HCT116 (cell line): ENCODE measurements around the gene TSC22D1. TPM values are rescaled to one million over a fixed set of nuclear protein-coding genes. Genes with fewer than 3 reads are reported as not detected.
"Not testable (repeated sequence)": the region's sequence is repeated elsewhere in the genome, so short reads cannot be mapped to it uniquely, and the experiment has no call there.

Source experiments
- ATAC-seq: fragments of 200-7000 bp; cut with Tn5 transposase; 2 replicates; pipeline ENCODE4 v1.9.1; 2020; ENCODE audit warnings: mild to moderate bottlenecking, moderate library complexity
- BruUV-seq: library from RNA; stranded (reverse); fragments of 400-500 nt; replicated peaks from 2 replicates; lab custom pipeline; 2021; lab: Mats Ljungman, UMichigan
- CTCF ChIA-PET: fragments of 300-600 bp; sonication (Branson Sonifier 250); formaldehyde crosslinking; loops from one replicate; lab custom pipeline; 2021; ENCODE audit warnings: antibody characterized with exemption; lab: Charles Lee
- POLR2A ChIA-PET: fragments of 300-600, 350-600 bp; sonication (Branson Sonifier 250); formaldehyde crosslinking; loops from one replicate; lab custom pipeline; 2021; ENCODE audit warnings: antibody characterized with exemption; lab: Charles Lee
- RAD21 ChIA-PET, 2 experiments: fragments of 300-600 bp; sonication (Branson Sonifier 250); formaldehyde crosslinking; loops; one replicate each; lab custom pipeline; 2023; ENCODE audit warnings: low total read pairs in 2 of 2; ENCODE audit not compliant: uncharacterized antibody in 2 of 2, unreplicated experiment in 2 of 2, low non-redundant PET in 1 of 2; lab: Charles Lee
- DNase-seq: peaks from one replicate; pipeline ENCODE4 v3.0.0-alpha.2; 2010; ENCODE audit warnings: low read depth, low spot score
- H2AFZ ChIP-seq: fragments of 200-600 bp; shearing (Covaris generic), sonication (generic); 2 replicates; pipeline ENCODE4 v1.6.1; 2017; ENCODE audit warnings: low read depth, mixed run types, mixed read lengths, antibody characterized with exemption, low read length; ENCODE audit not compliant: poor library complexity, severe bottlenecking
- H3K27ac ChIP-seq: 2 replicates; pipeline ENCODE4 v1.5.1; 2012; ENCODE audit warnings: low read depth, low read length
- H3K27me3 ChIP-seq: fragments of 200-600 bp; sonication (generic); 2 replicates; pipeline ENCODE4 v1.6.1; 2016; ENCODE audit warnings: mixed run types, low read length, mixed read lengths; ENCODE audit not compliant: insufficient read depth
- H3K36me3 ChIP-seq, 2 experiments: fragments of 200-500 bp in 1 of 2; fragments of 200-600 bp in 1 of 2; sonication (Bioruptor generic) in 1 of 2; sonication (generic) in 1 of 2; 2 replicates each; pipeline versions ENCODE4 v1.5.1 to v1.6.1; 2014 to 2016; ENCODE audit warnings: low read length in 2 of 2, inconsistent platforms in 1 of 2, mixed read lengths in 1 of 2, mixed run types in 1 of 2; ENCODE audit not compliant: insufficient read depth in 2 of 2, control insufficient read depth in 1 of 2
- H3K4me1 ChIP-seq, 2 experiments: fragments of 200-600 bp in 1 of 2; sonication (generic) in 1 of 2; 2 replicates each; pipeline versions ENCODE4 v1.5.1 to v1.6.1; 2012 to 2017; ENCODE audit warnings: low read length in 2 of 2, inconsistent platforms in 1 of 2, mild to moderate bottlenecking in 1 of 2, mixed read lengths in 1 of 2, mixed run types in 1 of 2, moderate library complexity in 1 of 2; ENCODE audit not compliant: insufficient read depth in 2 of 2, control insufficient read depth in 1 of 2
- H3K4me2 ChIP-seq: fragments of 200-600 bp; sonication (generic); 2 replicates; pipeline ENCODE4 v1.6.1; 2017; ENCODE audit warnings: mixed run types, low read length, mixed read lengths
- H3K4me3 ChIP-seq, 2 experiments: fragments of 200-600 bp in 1 of 2; sonication (generic) in 1 of 2; replicated peaks in 1 of 2; 2 replicates each; pipeline ENCODE4 v1.5.1; 2011 to 2016; ENCODE audit warnings: low read length in 2 of 2, control low read depth in 1 of 2, low read depth in 1 of 2, mild to moderate bottlenecking in 1 of 2, mixed read lengths in 1 of 2, mixed run types in 1 of 2
- H3K79me2 ChIP-seq: fragments of 200-600 bp; sonication (generic); 2 replicates; pipeline ENCODE4 v1.6.1; 2017; ENCODE audit warnings: mild to moderate bottlenecking, mixed run types, low read length, moderate library complexity, mixed read lengths; ENCODE audit not compliant: insufficient read depth
- H3K9ac ChIP-seq: fragments of 200-600 bp; sonication (generic); 2 replicates; pipeline ENCODE4 v1.6.1; 2016; ENCODE audit warnings: low read length, mixed read lengths
- H3K9me2 ChIP-seq: fragments of 200-600 bp; sonication (generic), shearing (Covaris generic); 2 replicates; pipeline ENCODE4 v1.6.1; 2017; ENCODE audit warnings: mixed run types, mild to moderate bottlenecking, moderate library complexity; ENCODE audit not compliant: insufficient read depth
- H3K9me3 ChIP-seq, 2 experiments: fragments of 200-500 bp in 1 of 2; fragments of 200-600 bp in 1 of 2; sonication (Bioruptor generic) in 1 of 2; sonication (generic) in 1 of 2; 2 replicates each; pipeline ENCODE4 v1.6.1; 2014 to 2017; ENCODE audit warnings: low read length in 2 of 2, mixed read lengths in 2 of 2, inconsistent platforms in 1 of 2, low read depth in 1 of 2, mild to moderate bottlenecking in 1 of 2, mixed run types in 1 of 2, moderate library complexity in 1 of 2; ENCODE audit not compliant: control insufficient read depth in 1 of 2, insufficient read depth in 1 of 2
- H4K20me1 ChIP-seq: fragments of 200-600 bp; sonication (generic), shearing (Covaris generic); 2 replicates; pipeline ENCODE4 v1.6.1; 2017; ENCODE audit warnings: mixed run types, mild to moderate bottlenecking, moderate library complexity; ENCODE audit not compliant: insufficient read depth
- EGR1 ChIP-seq: IDR thresholded peaks from 2 replicates; pipeline ENCODE4 v1.6.1; 2012; ENCODE audit warnings: low read depth
- ELF1 ChIP-seq: IDR thresholded peaks from 2 replicates; pipeline ENCODE4 v1.6.1; 2012; ENCODE audit warnings: low read depth, borderline replicate concordance
- JUND ChIP-seq: IDR thresholded peaks from 2 replicates; pipeline ENCODE4 v1.6.1; 2012
- POLR2A ChIP-seq: IDR thresholded peaks from 2 replicates; pipeline ENCODE4 v1.7.0; 2011; ENCODE audit warnings: borderline replicate concordance; ENCODE audit not compliant: insufficient read depth, insufficient read length; ENCODE audit errors: extremely low read depth
- POLR2AphosphoS5 ChIP-seq: IDR thresholded peaks from 2 replicates; pipeline ENCODE4 v1.6.1; 2011; ENCODE audit warnings: mild to moderate bottlenecking, low read depth, low read length, moderate library complexity
- SIN3A ChIP-seq: IDR thresholded peaks from 2 replicates; pipeline ENCODE4 v1.6.1; 2012; ENCODE audit warnings: low read depth
- TCF7L2 ChIP-seq: IDR thresholded peaks from 2 replicates; pipeline ENCODE4 v1.7.0; 2011; ENCODE audit warnings: borderline replicate concordance, inconsistent platforms; ENCODE audit not compliant: insufficient read depth, insufficient read length; ENCODE audit errors: extremely low read depth
- YY1 ChIP-seq: IDR thresholded peaks from 2 replicates; pipeline ENCODE4 v1.6.1; 2011; ENCODE audit warnings: low read length, low read depth, moderate library complexity, mild to moderate bottlenecking; ENCODE audit not compliant: insufficient replicate concordance; ENCODE audit errors: extremely low read depth
- ZNF274 ChIP-seq: fragments of 200-500 bp; sonication (Bioruptor generic); IDR thresholded peaks from 2 replicates; pipeline ENCODE4 v1.6.1; 2014; ENCODE audit warnings: mild to moderate bottlenecking, low read depth, low read length, inconsistent platforms
- intact Hi-C: fragments of 100-400 bp; cut with micrococcal nuclease; formaldehyde crosslinking; loops from 2 replicates; pipeline ENCODE4 v1.10.0; 2022
- total RNA-seq: library from RNA; stranded (reverse); gene quantifications from one replicate; pipeline ENCODE4 v1.2.1, GENCODE V29; 2021; ENCODE audit not compliant: unreplicated experiment
- TF ChIP-seq, protein P1 (sequence below): IDR thresholded peaks from 2 replicates; pipeline ENCODE4 v1.6.1; 2012; ENCODE audit warnings: low read depth
- TF ChIP-seq, protein P2 (sequence below): IDR thresholded peaks from 2 replicates; pipeline ENCODE4 v1.6.1; 2012

TSC22D1 gene
- total RNA-seq, 1 experiment from 2014 or later = 268 TPM

DNA sequence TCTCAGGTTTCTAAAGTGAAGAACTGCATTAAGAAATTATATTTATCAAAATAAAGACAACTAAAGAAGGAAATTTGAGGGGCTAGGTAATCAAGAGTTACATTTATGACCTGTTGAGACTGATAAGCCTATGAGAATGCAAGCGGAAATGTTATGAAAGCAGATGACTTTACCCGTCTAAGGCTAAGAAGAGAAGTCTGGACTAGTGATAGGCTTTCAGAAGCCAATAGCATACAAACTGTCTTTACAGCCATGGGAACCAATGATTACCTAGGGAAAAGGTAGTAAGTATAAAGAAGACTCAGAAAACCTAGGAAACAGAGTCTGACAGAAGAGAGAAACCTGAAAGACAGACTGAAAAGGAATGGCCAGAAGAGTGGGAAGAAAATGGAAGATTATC lies 11.2 kb downstream of the TSC22D1 start:
- no peak for ATAC-seq
- H2AFZ ChIP-seq = no peak overlapping the region
- ChIA-PET CTCF (no interaction called here), RAD21 (no interaction called here)
- H3K36me3 ChIP-seq = no peaks in the 10 kb centered on the region
- H3K79me2 ChIP-seq = peaks cover 40% of the 10 kb centered on the region
- H3K9me2 ChIP-seq = no peaks in the 10 kb centered on the region
- no peaks in the 10 kb centered on the region for H3K9me3 ChIP-seq
- no peak for TF ChIP-seq YY1
- no peak for TF ChIP-seq JUND
- TF ChIP-seq ELF1 = no peak
- TF ChIP-seq, all 23 proteins: peak for 0
- no TSS peak for BruUV-seq
- POLR2A ChIA-PET = no interaction called here
- Histone ChIP-seq H3K9ac (no peak overlapping the region), H3K4me3 (no peak overlapping the region), H3K27me3 (no peaks in the 10 kb centered on the region), H3K27ac (no peak overlapping the region), H4K20me1 (no peaks in the 10 kb centered on the region), H3K4me2 (no peak overlapping the region), H3K4me1 (no peaks in the 10 kb centered on the region)
- intact Hi-C loops = no loop called here
- DNase-seq = no peak

DNA sequence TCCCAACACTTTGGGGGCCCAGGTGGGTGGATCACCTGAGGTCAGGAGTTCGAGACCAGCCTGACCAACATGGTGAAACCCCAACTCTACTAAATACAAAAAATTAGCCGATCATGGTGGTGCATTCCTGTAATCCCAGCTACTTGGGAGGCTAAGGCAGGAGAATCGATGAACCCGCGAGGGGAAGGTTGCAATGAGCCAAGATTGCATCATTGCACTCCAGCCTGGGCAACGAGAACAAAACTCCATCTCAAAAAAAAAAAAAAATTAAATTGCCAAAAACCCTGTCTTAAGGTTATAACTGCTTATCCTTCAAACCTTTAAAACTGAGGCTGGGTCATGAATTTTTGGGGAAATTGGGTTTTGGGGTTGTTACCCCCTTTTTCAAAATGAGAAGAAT lies 13.3 kb downstream of the TSC22D1 start:
- intact Hi-C loops, POLR2A ChIA-PET, H3K4me2 ChIP-seq, BruUV-seq, H4K20me1 ChIP-seq, H3K4me1 ChIP-seq, H3K9me3 ChIP-seq, CTCF ChIA-PET, H3K9ac ChIP-seq, H2AFZ ChIP-seq, ATAC-seq, H3K9me2 ChIP-seq, RAD21 ChIA-PET, H3K36me3 ChIP-seq, H3K4me3 ChIP-seq, H3K27ac ChIP-seq, DNase-seq, H3K27me3 ChIP-seq: not testable (repeated sequence)
- H3K79me2 ChIP-seq = peaks cover 32% of the 10 kb centered on the region

DNA sequence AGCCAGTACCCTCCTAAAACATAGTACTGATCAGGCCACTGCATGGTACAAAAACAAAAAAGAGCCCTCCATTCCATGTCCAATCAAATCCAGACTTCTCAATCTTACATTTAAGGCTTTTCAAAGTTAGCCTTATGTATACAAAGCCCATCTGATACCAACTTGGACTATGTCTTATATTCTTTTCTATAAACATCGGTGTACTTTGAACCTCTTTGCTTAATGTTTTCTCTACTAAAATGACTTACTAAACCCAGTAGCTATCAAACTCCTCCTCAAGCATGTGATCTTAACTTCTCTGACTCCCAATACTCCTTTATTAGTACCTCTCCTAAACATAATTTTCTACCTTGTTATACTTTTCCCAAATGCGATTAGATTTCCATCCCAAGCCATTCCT lies 14.8 kb downstream of the TSC22D1 start:
- Histone ChIP-seq H2AFZ (no peak overlapping the region), H3K4me2 (no peak overlapping the region), H4K20me1 (no peaks in the 10 kb centered on the region), H3K4me1 (no peaks in the 10 kb centered on the region), H3K9me2 (no peaks in the 10 kb centered on the region), H3K36me3 (no peaks in the 10 kb centered on the region), H3K4me3 (no peak overlapping the region), H3K27ac (no peak overlapping the region), H3K27me3 (no peaks in the 10 kb centered on the region), H3K79me2 (peaks cover 26% of the 10 kb centered on the region), H3K9me3 (no peaks in the 10 kb centered on the region), H3K9ac (no peak overlapping the region)
- BruUV-seq = no TSS peak
- intact Hi-C loops = no loop called here
- POLR2A ChIA-PET = no interaction called here
- RAD21 ChIA-PET = no interaction called here
- ATAC-seq (no peak), DNase-seq (no peak)
- CTCF ChIA-PET = no interaction called here
- no peak for TF ChIP-seq EGR1
- TF ChIP-seq SIN3A = no peak
- TF ChIP-seq, protein P1, sequence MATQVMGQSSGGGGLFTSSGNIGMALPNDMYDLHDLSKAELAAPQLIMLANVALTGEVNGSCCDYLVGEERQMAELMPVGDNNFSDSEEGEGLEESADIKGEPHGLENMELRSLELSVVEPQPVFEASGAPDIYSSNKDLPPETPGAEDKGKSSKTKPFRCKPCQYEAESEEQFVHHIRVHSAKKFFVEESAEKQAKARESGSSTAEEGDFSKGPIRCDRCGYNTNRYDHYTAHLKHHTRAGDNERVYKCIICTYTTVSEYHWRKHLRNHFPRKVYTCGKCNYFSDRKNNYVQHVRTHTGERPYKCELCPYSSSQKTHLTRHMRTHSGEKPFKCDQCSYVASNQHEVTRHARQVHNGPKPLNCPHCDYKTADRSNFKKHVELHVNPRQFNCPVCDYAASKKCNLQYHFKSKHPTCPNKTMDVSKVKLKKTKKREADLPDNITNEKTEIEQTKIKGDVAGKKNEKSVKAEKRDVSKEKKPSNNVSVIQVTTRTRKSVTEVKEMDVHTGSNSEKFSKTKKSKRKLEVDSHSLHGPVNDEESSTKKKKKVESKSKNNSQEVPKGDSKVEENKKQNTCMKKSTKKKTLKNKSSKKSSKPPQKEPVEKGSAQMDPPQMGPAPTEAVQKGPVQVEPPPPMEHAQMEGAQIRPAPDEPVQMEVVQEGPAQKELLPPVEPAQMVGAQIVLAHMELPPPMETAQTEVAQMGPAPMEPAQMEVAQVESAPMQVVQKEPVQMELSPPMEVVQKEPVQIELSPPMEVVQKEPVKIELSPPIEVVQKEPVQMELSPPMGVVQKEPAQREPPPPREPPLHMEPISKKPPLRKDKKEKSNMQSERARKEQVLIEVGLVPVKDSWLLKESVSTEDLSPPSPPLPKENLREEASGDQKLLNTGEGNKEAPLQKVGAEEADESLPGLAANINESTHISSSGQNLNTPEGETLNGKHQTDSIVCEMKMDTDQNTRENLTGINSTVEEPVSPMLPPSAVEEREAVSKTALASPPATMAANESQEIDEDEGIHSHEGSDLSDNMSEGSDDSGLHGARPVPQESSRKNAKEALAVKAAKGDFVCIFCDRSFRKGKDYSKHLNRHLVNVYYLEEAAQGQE = no peak
- no peak for TF ChIP-seq POLR2A
- TF ChIP-seq POLR2AphosphoS5 = no peak
- TF ChIP-seq, protein P2, sequence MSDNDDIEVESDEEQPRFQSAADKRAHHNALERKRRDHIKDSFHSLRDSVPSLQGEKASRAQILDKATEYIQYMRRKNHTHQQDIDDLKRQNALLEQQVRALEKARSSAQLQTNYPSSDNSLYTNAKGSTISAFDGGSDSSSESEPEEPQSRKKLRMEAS = no peak
- TF ChIP-seq TCF7L2 = no peak
- TF ChIP-seq ZNF274 = no peak
